Upper lobe of left lung (tissue), 4 donors: Measurements from ENCODE around the gene MEGF6.

ENCODE experiments used
- EP300 ChIP-seq, 4 donors: sonication (generic); formaldehyde crosslinking; IDR thresholded peaks; one replicate each; pipeline ENCODE4 v1.5.1; 2017; ENCODE audit warnings: antibody characterized with exemption in 4 of 4, control low read depth in 2 of 4
- POLR2A ChIP-seq, 4 donors: fragments of 450-650 bp; IDR thresholded peaks; one replicate each; pipeline ENCODE4 v1.5.1; 2016 to 2017; ENCODE audit warnings: antibody characterized with exemption in 4 of 4, mild to moderate bottlenecking in 2 of 4
- TF ChIP-seq, protein P1 (sequence below), 6 experiments: fragments of 450-650 bp in 4 of 6; fragments of 200-600 bp in 2 of 6; sonication (generic) in 2 of 6; IDR thresholded peaks; one replicate each; pipeline ENCODE4 v1.5.1; 2016 to 2019; ENCODE audit warnings: antibody characterized with exemption in 6 of 6

DNA sequence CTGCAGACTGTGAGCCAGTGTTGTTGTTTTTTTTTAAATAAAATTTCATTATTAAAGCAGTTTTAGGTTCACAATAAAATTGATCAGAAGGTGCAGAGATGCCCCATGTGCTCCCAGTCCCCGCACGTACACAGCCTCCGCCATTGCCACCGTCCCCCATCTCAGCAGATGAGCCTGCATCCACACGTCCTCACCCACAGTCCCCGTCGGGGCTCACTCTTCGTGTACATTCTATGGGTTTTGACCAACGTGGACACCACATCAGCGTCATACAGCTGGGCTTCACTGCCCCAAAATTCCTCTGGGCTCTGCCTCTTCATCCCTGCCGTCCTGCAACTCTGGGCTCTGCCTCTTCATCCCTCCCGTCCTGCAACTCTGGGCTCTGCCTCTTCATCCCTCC lies 168.4 kb downstream of the MEGF6 start:
- TF ChIP-seq POLR2A (IDR thresholded peaks at IDR 0.05) (no peak), EP300 (IDR thresholded peaks at IDR 0.05) (no peak)
- TF ChIP-seq, protein P1, sequence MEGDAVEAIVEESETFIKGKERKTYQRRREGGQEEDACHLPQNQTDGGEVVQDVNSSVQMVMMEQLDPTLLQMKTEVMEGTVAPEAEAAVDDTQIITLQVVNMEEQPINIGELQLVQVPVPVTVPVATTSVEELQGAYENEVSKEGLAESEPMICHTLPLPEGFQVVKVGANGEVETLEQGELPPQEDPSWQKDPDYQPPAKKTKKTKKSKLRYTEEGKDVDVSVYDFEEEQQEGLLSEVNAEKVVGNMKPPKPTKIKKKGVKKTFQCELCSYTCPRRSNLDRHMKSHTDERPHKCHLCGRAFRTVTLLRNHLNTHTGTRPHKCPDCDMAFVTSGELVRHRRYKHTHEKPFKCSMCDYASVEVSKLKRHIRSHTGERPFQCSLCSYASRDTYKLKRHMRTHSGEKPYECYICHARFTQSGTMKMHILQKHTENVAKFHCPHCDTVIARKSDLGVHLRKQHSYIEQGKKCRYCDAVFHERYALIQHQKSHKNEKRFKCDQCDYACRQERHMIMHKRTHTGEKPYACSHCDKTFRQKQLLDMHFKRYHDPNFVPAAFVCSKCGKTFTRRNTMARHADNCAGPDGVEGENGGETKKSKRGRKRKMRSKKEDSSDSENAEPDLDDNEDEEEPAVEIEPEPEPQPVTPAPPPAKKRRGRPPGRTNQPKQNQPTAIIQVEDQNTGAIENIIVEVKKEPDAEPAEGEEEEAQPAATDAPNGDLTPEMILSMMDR (IDR thresholded peaks at IDR 0.05) = no peak
